Measurements from ENCODE around the gene CLEC12A. TPM values are rescaled to one million over a fixed set of nuclear protein-coding genes. Genes with fewer than 3 reads are reported as not detected.

The CLEC12A gene
- total and polyA plus RNA-seq, 2 of the 4 experiments (the other 2 are of a cell fraction) = not detected

DNA sequence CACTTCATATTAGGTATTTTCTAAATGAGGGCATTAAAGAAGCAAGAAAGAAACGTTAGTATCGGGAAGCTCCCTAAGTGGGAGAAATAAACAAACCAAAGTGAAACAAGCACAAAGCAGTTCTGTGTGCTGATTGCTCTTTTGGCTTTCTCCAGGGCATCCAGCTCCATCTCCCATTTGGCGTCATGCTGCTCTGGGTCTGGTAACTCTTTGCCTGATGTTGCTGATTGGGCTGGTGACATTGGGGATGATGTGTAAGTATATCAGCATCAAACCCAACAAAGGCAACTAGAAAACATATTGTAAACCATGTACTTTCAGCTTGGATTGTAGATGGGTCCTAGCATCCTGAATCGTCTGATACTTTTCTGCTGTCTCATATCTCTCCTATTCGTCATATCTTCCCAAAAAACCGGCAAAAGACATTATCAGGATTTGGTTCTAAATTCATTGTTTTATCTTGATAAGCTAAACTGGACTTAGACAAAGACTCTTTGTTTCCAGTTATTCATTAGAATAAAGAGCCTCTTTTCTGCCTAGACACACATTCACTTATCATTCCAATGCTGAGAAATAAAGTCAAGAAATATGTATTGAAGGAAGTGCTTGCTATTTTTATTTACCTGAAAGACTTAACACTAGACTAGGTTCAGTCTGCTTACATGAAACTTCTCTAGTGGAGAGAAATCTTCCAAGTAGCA, 41.6 kb downstream of the CLEC12A start:
- no peaks in the 10 kb centered on the region for H3K9me3 ChIP-seq (ENCODE audit: control insufficient read depth, insufficient read depth, low read length)
- H2BK20ac ChIP-seq (ENCODE audit: low read depth, low read length) = peak overlapping the region; percentile 29; the same call in 1 of the 2 replicates
- H2BK120ac ChIP-seq (ENCODE audit: low read depth, low read length) = no peak overlapping the region; the same call in 1 of the 2 replicates
- intact Hi-C loops (cut with micrococcal nuclease) (loop anchor here (5.0 kb wide), 1 partner anchor 260 kb away; no protein-coding TSS in a partner anchor), dilution Hi-C loops (cut with HindIII; ENCODE audit: low sequenced_read_pairs, unreplicated experiment) (no loop called here), in situ Hi-C loops (cut with MboI; ENCODE audit: low sequenced_read_pairs) (no loop called here)
- no peak overlapping the region for H3K9ac ChIP-seq (ENCODE audit: low read depth, low read length)
- H4K20me1 ChIP-seq (ENCODE audit: insufficient read depth, low read length) = no peaks in the 10 kb centered on the region
- peak overlapping the region; percentile 60 for H3K4me2 ChIP-seq (ENCODE audit: low read depth, low read length)
- no peaks in the 10 kb centered on the region for H3K79me1 ChIP-seq (ENCODE audit: low read depth in 1 of 2, low read length in 2 of 2)
- no TSS peak for BruUV-seq (replicated peaks)
- H2AK5ac ChIP-seq (ENCODE audit: low read depth, low read length) = peak overlapping the region; percentile 33; the same call in 1 of the 2 replicates
- no peak overlapping the region; the same call in 1 of the 2 replicates for H3K18ac ChIP-seq (ENCODE audit: low read depth, low read length)
- POLR2A ChIA-PET (ENCODE audit: unreplicated experiment) = no interaction called here
- TF ChIP-seq CEBPB (IDR thresholded peaks at IDR 0.05; ENCODE audit: low read depth, low read length) (no peak), POLR2A (IDR thresholded peaks at IDR 0.05; ENCODE audit: low read depth, low read length) (no peak), SMC3 (IDR thresholded peaks at IDR 0.05; ENCODE audit: low read depth, low read length) (no peak), BHLHE40 (IDR thresholded peaks at IDR 0.05; ENCODE audit: low read depth, low read length) (no peak), MAZ (IDR thresholded peaks at IDR 0.05; ENCODE audit: borderline replicate concordance, low read depth, low read length) (no peak), CHD1 (IDR thresholded peaks at IDR 0.05; ENCODE audit: low read depth, low read length) (no peak), RAD21 (IDR thresholded peaks at IDR 0.05; ENCODE audit: low read length) (no peak), RFX5 (IDR thresholded peaks at IDR 0.05; ENCODE audit: low read depth, low read length) (no peak), MAFK (IDR thresholded peaks at IDR 0.05; ENCODE audit: low read depth, low read length) (no peak), FOS (IDR thresholded peaks at IDR 0.05; ENCODE audit: low read depth, low read length) (no peak), MXI1 (IDR thresholded peaks at IDR 0.05; ENCODE audit: borderline replicate concordance, low read depth, low read length) (no peak)
- TF ChIP-seq, protein P1, sequence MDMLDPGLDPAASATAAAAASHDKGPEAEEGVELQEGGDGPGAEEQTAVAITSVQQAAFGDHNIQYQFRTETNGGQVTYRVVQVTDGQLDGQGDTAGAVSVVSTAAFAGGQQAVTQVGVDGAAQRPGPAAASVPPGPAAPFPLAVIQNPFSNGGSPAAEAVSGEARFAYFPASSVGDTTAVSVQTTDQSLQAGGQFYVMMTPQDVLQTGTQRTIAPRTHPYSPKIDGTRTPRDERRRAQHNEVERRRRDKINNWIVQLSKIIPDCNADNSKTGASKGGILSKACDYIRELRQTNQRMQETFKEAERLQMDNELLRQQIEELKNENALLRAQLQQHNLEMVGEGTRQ (IDR thresholded peaks at IDR 0.05; ENCODE audit: low read depth, low read length) = no peak
- no peak overlapping the region for H2AK9ac ChIP-seq (replicated peaks; ENCODE audit: low read depth, low read length, poor library complexity)
- H3K23ac ChIP-seq (ENCODE audit: low read depth, low read length) = no peak overlapping the region
- no peak overlapping the region for H2AFZ ChIP-seq (replicated peaks; ENCODE audit: low read length, poor library complexity)
- DNase-seq (no peak), ATAC-seq (ENCODE audit: low read depth) (no peak)
- peak overlapping the region; percentile 30; the same call in 1 of the 2 replicates for H3K4ac ChIP-seq (ENCODE audit: low read depth, low read length)
- H3K36me3 ChIP-seq (ENCODE audit: control insufficient read depth, insufficient read depth, low read length) = no peaks in the 10 kb centered on the region
- no peak overlapping the region; the same call in 2 of the 3 replicates for H2BK15ac ChIP-seq (ENCODE audit: low read depth, low read length)
- no peak overlapping the region for H3K4me3 ChIP-seq (ENCODE audit: insufficient read depth, low read depth, low read length)
- no peak overlapping the region for H3K56ac ChIP-seq (ENCODE audit: extremely low read depth, insufficient read depth, low read length)
- H4K91ac ChIP-seq (ENCODE audit: insufficient read depth, low read depth, low read length) = no peak overlapping the region
- H3K4me1 ChIP-seq (ENCODE audit: control insufficient read depth, insufficient read depth, low read length) = peaks cover 5% of the 10 kb centered on the region
- no CpG with 5 or more reads among the region's 6 CpGs for WGBS, 2 experiments (ENCODE audit: extremely low coverage in 2 of 2, insufficient read length in 1 of 2)
- CTCF ChIA-PET = interaction anchor here (0.6 to 1.0 kb wide), 2 partner anchors 140 to 690 kb away, joined by 3 read pairs; no protein-coding TSS in a partner anchor
- no peak overlapping the region; the same call in 1 of the 2 replicates for H4K5ac ChIP-seq (ENCODE audit: low read depth, low read length)
- H3K9me1 ChIP-seq (ENCODE audit: insufficient read depth, low read length) = no peaks in the 10 kb centered on the region
- no peak overlapping the region for H2BK5ac ChIP-seq (ENCODE audit: low read depth, low read length, poor library complexity, severe bottlenecking)
- no peak overlapping the region for H3K27ac ChIP-seq (ENCODE audit: insufficient read depth, low read length)
- H3K14ac ChIP-seq (replicated peaks; ENCODE audit: low read depth, low read length) = peak overlapping the region; percentile 48; the same call in 1 of the 2 replicates
- H4K8ac ChIP-seq (ENCODE audit: low read depth in 2 of 2, low read length in 2 of 2) = no peak overlapping the region
- peaks cover 2% of the 10 kb centered on the region for H3K27me3 ChIP-seq (ENCODE audit: control insufficient read depth, insufficient read depth, low read length)

Data from IMR-90 (cell line).